Choroid plexus epithelial cell (primary cell): ENCODE results near the gene MGLL.

Experiments
- DNase-seq: peaks from one replicate; pipeline ENCODE4 v3.0.0-alpha.2; 2010; ENCODE audit warnings: low read depth
- H3K4me3 ChIP-seq: 2 replicates; pipeline ENCODE4 v1.5.1; 2011; ENCODE audit warnings: low read depth, mild to moderate bottlenecking, control low read depth, low read length, moderate library complexity
- TF ChIP-seq, protein P1 (sequence below): conservative IDR thresholded peaks from 2 replicates; pipeline ENCODE4 v1.5.1; 2011; ENCODE audit warnings: low read depth, mild to moderate bottlenecking, control low read depth, inconsistent platforms, low read length, moderate library complexity

Gene MGLL

DNA sequence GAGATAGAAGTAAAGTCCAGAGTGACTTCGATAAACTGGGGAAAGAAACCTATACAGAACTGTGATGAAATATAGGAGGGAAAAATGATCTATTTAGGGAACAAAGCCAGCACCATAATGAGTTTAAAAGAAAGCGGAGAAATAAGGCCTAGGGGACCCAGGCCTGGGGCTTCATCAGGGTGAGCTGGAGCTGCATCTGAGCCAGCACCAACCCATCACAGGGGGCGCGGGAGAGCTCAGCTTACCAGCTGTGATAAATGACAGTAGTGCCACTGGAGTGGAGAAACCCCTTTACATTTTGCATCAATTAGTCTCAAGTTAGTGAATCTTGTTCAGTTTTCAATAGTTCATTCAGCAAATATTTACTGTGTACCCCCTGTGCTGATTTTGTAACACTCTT is 172.1 kb downstream of the MGLL start:
- no peak overlapping the region for H3K4me3 ChIP-seq
- no peak for DNase-seq
- TF ChIP-seq, protein P1, sequence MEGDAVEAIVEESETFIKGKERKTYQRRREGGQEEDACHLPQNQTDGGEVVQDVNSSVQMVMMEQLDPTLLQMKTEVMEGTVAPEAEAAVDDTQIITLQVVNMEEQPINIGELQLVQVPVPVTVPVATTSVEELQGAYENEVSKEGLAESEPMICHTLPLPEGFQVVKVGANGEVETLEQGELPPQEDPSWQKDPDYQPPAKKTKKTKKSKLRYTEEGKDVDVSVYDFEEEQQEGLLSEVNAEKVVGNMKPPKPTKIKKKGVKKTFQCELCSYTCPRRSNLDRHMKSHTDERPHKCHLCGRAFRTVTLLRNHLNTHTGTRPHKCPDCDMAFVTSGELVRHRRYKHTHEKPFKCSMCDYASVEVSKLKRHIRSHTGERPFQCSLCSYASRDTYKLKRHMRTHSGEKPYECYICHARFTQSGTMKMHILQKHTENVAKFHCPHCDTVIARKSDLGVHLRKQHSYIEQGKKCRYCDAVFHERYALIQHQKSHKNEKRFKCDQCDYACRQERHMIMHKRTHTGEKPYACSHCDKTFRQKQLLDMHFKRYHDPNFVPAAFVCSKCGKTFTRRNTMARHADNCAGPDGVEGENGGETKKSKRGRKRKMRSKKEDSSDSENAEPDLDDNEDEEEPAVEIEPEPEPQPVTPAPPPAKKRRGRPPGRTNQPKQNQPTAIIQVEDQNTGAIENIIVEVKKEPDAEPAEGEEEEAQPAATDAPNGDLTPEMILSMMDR, result no peak

DNA sequence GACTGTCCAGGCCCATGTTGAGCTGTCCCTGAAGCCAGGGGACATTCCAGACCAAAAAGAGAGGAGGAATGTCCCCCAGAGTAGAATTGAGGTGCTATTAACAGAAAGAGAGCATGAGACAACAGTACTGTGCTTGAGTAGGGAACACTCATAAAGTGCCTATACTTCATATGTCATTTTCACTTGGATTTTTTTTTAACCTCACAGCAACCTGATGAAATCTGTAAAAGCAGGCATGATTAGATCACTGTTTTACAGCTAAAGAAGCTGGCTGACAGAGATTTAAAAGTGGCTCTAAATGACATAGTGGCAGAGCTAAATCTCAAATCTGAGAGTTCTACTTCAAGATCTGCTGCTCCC is 174.5 kb downstream of the MGLL start:
- DNase-seq, result no peak
- TF ChIP-seq, protein P1, result no peak
- H3K4me3 ChIP-seq, result no peak overlapping the region

DNA sequence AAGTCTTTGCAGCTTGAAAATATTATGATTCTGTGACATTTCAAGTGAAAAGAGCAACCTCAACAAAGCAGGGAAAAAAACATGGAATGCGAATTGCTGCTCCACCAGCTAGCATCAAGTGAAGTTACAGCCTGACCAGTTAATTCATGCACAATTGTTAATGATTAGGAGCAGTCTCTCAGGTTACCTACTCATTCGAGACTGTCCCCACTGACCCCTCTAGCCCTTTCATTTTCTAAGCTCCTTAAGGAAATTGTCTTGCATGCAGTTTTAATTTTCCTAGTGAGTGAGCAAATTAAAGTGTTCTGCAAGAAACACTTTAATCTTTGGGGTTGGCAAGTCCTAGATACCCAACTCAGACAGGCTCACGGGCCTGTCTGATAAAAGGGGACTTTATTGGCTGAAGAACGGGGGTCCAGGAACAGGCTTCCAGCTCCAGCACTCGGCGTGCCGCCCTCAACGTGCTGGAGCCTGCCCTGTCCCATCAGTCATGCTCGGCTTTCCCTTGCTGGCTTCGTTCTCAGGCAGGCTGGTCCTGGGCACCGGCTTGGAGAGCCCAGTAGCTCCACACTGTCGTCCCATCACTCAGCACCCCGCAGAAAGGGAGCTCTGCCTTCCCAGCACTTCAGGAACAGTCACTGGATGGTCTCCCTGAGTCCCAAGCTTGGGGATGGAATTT is 175.0 kb downstream of the MGLL start:
- TF ChIP-seq, protein P1, result no peak
- DNase-seq, result no peak
- no peak overlapping the region for H3K4me3 ChIP-seq

DNA sequence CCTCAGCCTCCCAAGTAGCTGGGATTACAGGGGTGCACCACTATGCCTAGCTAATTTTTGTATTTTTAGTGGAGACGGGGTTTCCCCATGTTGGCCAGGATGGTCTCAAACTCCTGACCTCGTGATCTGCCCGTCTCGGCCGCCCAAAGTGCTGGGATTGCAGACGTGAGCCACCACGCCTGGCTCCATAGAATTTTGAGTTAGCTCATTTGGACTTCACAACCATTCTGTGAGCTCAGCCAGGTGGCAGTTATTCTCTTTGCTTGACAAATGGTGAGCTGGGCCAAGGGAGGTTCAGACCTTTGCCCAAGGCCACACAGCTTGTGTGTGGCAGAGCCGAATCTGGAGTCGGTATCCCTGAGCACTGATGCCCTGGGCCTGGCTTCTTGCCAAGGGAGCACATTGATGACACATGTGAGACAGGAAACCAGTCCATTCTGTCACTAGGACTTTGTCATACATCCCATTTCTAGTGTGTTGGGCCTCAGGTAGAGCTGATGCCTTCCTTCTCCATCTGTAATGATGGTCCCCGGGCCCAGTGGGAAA is 175.7 kb downstream of the MGLL start:
- TF ChIP-seq, protein P1, result no peak
- no peak for DNase-seq
- no peak overlapping the region for H3K4me3 ChIP-seq

DNA sequence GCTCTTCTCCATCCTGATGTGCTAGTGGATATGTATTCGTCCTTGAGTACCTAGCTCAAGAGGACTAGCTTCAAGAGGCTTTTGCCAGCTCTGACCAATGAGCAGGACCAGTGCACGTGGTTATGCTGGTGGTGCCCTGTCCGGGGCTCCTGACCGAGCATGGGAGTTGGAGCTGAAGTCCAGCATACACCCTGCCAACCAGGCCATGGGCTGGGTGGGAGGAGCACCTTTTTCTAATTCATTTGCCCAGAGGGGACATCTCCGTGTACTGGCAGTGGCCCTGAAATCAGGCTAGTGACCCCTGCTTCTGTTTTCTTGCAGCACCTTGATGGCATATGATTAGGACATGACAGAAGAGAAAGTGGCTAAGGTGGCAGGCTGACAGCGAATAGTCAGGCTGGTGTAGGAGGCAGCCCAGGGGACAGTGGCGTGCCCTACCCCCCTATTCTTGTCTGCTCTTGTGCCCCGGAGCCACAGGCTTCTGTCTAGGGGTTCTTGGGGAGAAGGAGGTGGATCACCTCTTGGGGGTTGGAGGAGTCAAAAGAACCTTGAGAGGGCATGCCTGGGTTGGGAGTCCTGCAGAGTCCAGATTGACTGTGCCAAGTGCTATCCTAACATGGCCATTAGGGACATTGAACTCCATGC is 176.8 kb downstream of the MGLL start:
- no peak overlapping the region for H3K4me3 ChIP-seq
- no peak for DNase-seq
- TF ChIP-seq, protein P1, result no peak

DNA sequence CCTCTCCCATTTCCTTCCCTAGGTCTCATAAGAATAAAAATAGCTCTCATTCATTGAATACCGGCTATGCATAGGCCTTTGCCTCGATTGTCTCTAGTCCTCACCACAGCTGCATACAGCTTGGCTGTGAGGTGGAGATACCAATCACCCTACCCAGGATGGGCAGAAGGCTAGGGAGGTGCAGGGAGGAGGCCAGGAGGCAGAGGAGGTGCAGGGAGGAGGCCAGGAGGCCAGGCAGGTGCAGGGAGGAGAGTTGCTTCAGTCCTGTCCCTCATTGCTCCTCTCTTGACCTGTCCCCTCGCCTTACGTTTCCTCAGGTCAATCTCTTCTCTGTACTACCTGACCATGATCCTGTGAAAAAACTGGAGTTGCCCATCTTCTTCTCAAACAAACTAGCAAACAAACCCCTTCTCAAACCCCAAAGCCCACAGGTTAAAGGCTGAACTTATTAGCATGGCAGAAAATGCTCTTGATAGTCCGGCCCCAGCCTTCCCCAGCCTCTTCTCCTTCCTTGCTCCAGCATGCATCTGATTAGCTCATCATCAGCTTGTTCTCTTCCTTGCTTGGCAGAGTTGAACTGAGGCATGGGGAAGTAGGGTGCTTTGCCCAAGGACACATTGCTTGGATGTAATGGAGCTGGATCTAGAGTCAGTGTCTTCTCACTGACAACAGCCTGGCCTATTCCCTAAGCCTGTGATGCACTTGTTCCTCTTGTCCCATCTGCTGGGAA is 177.5 kb downstream of the MGLL start:
- H3K4me3 ChIP-seq, result no peak overlapping the region
- DNase-seq, result no peak
- TF ChIP-seq, protein P1, result no peak

DNA sequence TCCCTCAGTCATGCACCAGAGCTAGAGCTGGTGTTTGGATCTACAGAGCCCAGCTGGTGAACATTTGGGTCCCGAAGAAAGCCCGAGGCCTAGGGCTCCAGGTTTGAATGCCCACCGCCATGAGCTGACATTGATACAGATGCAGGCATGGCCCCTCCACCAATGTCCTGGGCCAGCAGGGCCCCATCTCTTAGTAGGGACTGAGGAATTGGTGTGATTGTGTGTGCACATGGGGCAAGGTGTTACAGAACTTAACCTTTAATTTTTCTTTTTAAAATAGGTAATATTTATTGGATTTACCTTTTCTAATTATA is 182.3 kb downstream of the MGLL start:
- TF ChIP-seq, protein P1, result no peak
- DNase-seq, result no peak

More for the DNA sequence above, 182.3 kb downstream of the MGLL start:
- no peak overlapping the region for H3K4me3 ChIP-seq
